Measurements from ENCODE around the gene CTSC. TPM values are rescaled to one million over a fixed set of nuclear protein-coding genes. Genes with fewer than 3 reads are reported as not detected.
A peak's percentile ranks its signal among the peaks of the same experiment; 100 is the strongest.

CTSC gene
- 161 and 264 TPM in 2 replicates for total RNA-seq

GRCh38 chr11:88337181-88337986 is at the start of gene CTSC:
Gene CTSC, minus strand, starts transcription at chr11:88337736. Its CDS starts 64 bp downstream, at chr11:88337672.
- peak; percentile 78 for DNase-seq (ENCODE audit: low read depth)

GRCh38 chr11:88384669-88385005 is 47.1 kb upstream of the CTSC start:
- peak; percentile 84 for DNase-seq (ENCODE audit: low read depth)

GRCh38 chr11:88384004-88384668 is 46.6 kb upstream of the CTSC start:
- peak; percentile 86 for DNase-seq (ENCODE audit: low read depth)

GRCh38 chr11:88383447-88383846 is 45.9 kb upstream of the CTSC start:
- DNase-seq (ENCODE audit: low read depth) = no peak

- no peak for DNase-seq (ENCODE audit: low read depth)
Measured at GRCh38 chr11:88379130-88379529, 41.6 kb upstream of the CTSC start.

GRCh38 chr11:88378422-88379066 is 41.0 kb upstream of the CTSC start:
- DNase-seq (ENCODE audit: low read depth) = no peak

- DNase-seq (ENCODE audit: low read depth) = no peak
Measured at GRCh38 chr11:88377646-88378045, 40.1 kb upstream of the CTSC start.

- peak; percentile 73 for DNase-seq (ENCODE audit: low read depth)
Measured at GRCh38 chr11:88377144-88377543, 39.6 kb upstream of the CTSC start.

GRCh38 chr11:88375927-88376470 is 38.5 kb upstream of the CTSC start:
- no peak for DNase-seq (ENCODE audit: low read depth)

GRCh38 chr11:88370782-88371181 is 33.2 kb upstream of the CTSC start:
- DNase-seq (ENCODE audit: low read depth) = no peak

- no peak for DNase-seq (ENCODE audit: low read depth)
Measured at GRCh38 chr11:88367310-88367709, 29.8 kb upstream of the CTSC start.

- DNase-seq (ENCODE audit: low read depth) = peak; percentile 57
Measured at GRCh38 chr11:88363648-88364065, 26.1 kb upstream of the CTSC start.

GRCh38 chr11:88363004-88363403 is 25.5 kb upstream of the CTSC start:
- DNase-seq (ENCODE audit: low read depth) = no peak

- DNase-seq (ENCODE audit: low read depth) = peak; percentile 59
Measured at GRCh38 chr11:88360141-88360540, 22.6 kb upstream of the CTSC start.

GRCh38 chr11:88359541-88359940 is 22.0 kb upstream of the CTSC start:
- DNase-seq (ENCODE audit: low read depth) = no peak

- DNase-seq (ENCODE audit: low read depth) = no peak
Measured at GRCh38 chr11:88359114-88359513, 21.6 kb upstream of the CTSC start.

GRCh38 chr11:88358040-88358431 is 20.5 kb upstream of the CTSC start:
- DNase-seq (ENCODE audit: low read depth) = no peak

- peak; percentile 87 for DNase-seq (ENCODE audit: low read depth)
Measured at GRCh38 chr11:88357323-88358039, 19.9 kb upstream of the CTSC start.

- no peak for DNase-seq (ENCODE audit: low read depth)
Measured at GRCh38 chr11:88355887-88356286, 18.4 kb upstream of the CTSC start.

GRCh38 chr11:88354912-88355311 is 17.4 kb upstream of the CTSC start:
- DNase-seq (ENCODE audit: low read depth) = no peak

GRCh38 chr11:88353835-88354496 is 16.4 kb upstream of the CTSC start:
- DNase-seq (ENCODE audit: low read depth) = no peak

Measured in renal cortical epithelial cell (primary cell).